Heart right ventricle (tissue), 16 donors: Measurements from ENCODE around the gene BRD4. TPM values are rescaled to one million over a fixed set of nuclear protein-coding genes. Genes with fewer than 3 reads are reported as not detected.
A peak's percentile ranks its signal among the peaks of the same experiment; 100 is the strongest.

ENCODE experiments used
- ATAC-seq, 8 donors: fragments of 200-7000 bp; cut with Tn5 transposase; one replicate each; pipeline ENCODE4 v1.9.1; 2020; ENCODE audit warnings: mild to moderate bottlenecking in 8 of 8, moderate library complexity in 8 of 8, moderate number of reproducible peaks in 1 of 8
- DNase-seq, 2 donors: peaks; one replicate each; pipeline ENCODE4 v3.0.0-alpha.2; 2020
- H3K27ac ChIP-seq, 10 donors: fragments of 200-600 bp; sonication (generic) in 2 of 10; one replicate each; pipeline versions ENCODE4 v1.5.0 to v1.8.0; 2020 to 2022; ENCODE audit warnings: mild to moderate bottlenecking in 3 of 10
- H3K27me3 ChIP-seq, 7 donors: fragments of 200-600 bp; one replicate each; pipeline ENCODE4 v1.8.0; 2021 to 2022; ENCODE audit warnings: mild to moderate bottlenecking in 2 of 7
- H3K36me3 ChIP-seq, 9 donors: fragments of 200-600 bp; sonication (generic) in 1 of 9; one replicate each; pipeline versions ENCODE4 v1.5.0 to v1.8.0; 2020 to 2022; ENCODE audit warnings: mild to moderate bottlenecking in 2 of 9
- H3K4me1 ChIP-seq, 9 donors: fragments of 200-600 bp; sonication (generic) in 1 of 9; one replicate each; pipeline versions ENCODE4 v1.5.0 to v1.8.0; 2020 to 2022; ENCODE audit warnings: mild to moderate bottlenecking in 4 of 9
- H3K4me3 ChIP-seq, 10 donors: fragments of 200-600 bp; sonication (generic) in 2 of 10; one replicate each; pipeline versions ENCODE4 v1.5.0 to v1.8.0; 2020 to 2022; ENCODE audit warnings: mild to moderate bottlenecking in 7 of 10, moderate library complexity in 2 of 10
- H3K9me3 ChIP-seq, 11 donors: fragments of 200-600 bp in 10 of 11; sonication (generic) in 2 of 11; one replicate each; pipeline versions ENCODE4 v1.5.0 to v1.8.0; 2013 to 2022; ENCODE audit warnings: mild to moderate bottlenecking in 2 of 11, control low read depth in 1 of 11, moderate library complexity in 1 of 11
- WGBS, 2 donors: extraction: QIAGEN DNeasy Blood & Tissue Kit; methylation state at CpG; one replicate each; pipeline ENCODE4 v1.1.7; 2013; ENCODE audit warnings: inconsistent platforms in 1 of 2; 5-methylcytosine and 5-hydroxymethylcytosine counted together
- intact Hi-C, 10 donors: fragments of 100-400 bp; cut with DNase I; formaldehyde crosslinking; loops; one replicate each; pipeline versions ENCODE4 v1.11.1 to v1.14.2; 2022
- polyA plus RNA-seq, 2 donors: library from polyadenylated mRNA; stranded (reverse); fragments of 200-250 nt; gene quantifications; one replicate each; pipeline ENCODE4 v1.2.3, GENCODE V29; 2013
- total RNA-seq, 10 donors: library from RNA; stranded (reverse); fragmentation: NEBNext Ultra II Directional in 3 of 10; extraction: Animal tissue kit (Norgen Biotek cat#: 25700) in 3 of 10; gene quantifications; one replicate each; pipeline versions ENCODE4 v1.2.1 to v1.2.4, GENCODE V29; 2021 to 2023
- TF ChIP-seq, protein P1 (sequence below), 9 donors: fragments of 200-600 bp; sonication (generic) in 2 of 9; IDR thresholded peaks; one replicate each; pipeline versions ENCODE4 v1.5.0 to v1.8.0; 2021 to 2022; ENCODE audit warnings: antibody characterized with exemption in 9 of 9, mild to moderate bottlenecking in 5 of 9, moderate library complexity in 1 of 9
- donor health status: Arrhythmogenic right ventricular cardiomyopathy.
- donor health status: ischemic (EF 13 %, LVEDD 7.1; RV severe dilation, severe dysfunction).
- donor health status: healthy with polysubstance abuse.
- donor health status: DM: no; HTN: yes; CAD: no.
- donor health status: DM: no; HTN: no; CAD: no.
- donor health status: ischemic (EF 25% LVEDD 6.9; RV normal size, moderate dysfunction).
- donor health status: ischemic (EF 25% LVEDD 5.7; RV mildly dilated, moderate dysfunction).
- donor health status: healthy.
- donor health status: DM: yes; HTN: yes; CAD: no.
- donor health status: Ischemic cardiomyopathy.
- donor health status: ischemic (EF 35%, LVEDD 5.7; RV mildly dilated, moderate dysfunction).
- donor health status: nonischemic (EF 11% LVEDD 7.7; RV severe dilation, severe dysfunction).
- donor health status: DM: yes; HTN: yes; CAD: no.
- donor health status: PGD.
- donor health status: ischemic (EF 29% LVEDD 5.4; RV normal size, mild dysfunction).
- donor health status: nonischemic (EF 23%, LVEDD 6.1; RV moderate dilation, normal function).

Gene BRD4
- total and polyA plus RNA-seq, 12 donors: 31.2 to 85.1 (median 53.6) TPM

DNA sequence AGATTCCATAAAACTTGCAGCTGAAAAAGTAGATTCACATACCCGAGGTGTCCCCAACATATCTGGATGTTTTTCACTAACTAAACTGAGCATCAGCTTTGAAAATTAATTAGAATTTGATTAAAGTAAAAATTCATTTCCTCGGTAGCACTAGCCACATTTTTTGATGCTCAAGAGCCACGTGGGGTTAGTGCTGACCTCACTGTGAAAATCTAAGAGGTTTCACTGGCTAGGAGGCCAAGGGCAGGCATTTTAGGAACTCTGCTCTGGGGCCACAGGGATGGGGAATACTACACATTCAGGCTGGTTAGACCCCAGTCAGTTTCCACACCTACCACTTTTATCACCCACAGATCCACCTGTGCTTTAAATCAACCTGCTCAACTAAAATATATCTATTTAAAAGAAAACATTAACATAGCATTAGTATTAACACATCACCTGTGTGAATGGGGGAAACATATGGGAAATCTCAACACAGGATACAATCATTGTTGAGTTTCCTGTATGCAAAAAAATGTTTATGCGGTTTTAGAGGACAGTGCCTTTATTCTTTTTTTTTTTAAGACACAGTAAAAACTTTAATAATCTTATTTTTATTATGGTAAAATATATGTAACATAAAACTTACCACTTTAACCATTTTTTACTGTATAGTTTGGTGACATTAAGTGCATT lies 45.5 kb downstream of the BRD4 start:
- H3K27me3 ChIP-seq: no peaks in the 10 kb centered on the region
- H3K9me3 ChIP-seq: no peaks in the 10 kb centered on the region
- intact Hi-C loops: no loop called here
- H3K27ac ChIP-seq: no peak overlapping the region
- peaks cover 45 to 100% (median 100%) of the 10 kb centered on the region in 9 donors for H3K4me1 ChIP-seq
- WGBS, 2 donors: 30 to 44% methylated on average over 4 of the region's 4 CpGs
- ATAC-seq (no peak), DNase-seq (no peak)
- no peak overlapping the region for H3K4me3 ChIP-seq
- TF ChIP-seq, protein P1, sequence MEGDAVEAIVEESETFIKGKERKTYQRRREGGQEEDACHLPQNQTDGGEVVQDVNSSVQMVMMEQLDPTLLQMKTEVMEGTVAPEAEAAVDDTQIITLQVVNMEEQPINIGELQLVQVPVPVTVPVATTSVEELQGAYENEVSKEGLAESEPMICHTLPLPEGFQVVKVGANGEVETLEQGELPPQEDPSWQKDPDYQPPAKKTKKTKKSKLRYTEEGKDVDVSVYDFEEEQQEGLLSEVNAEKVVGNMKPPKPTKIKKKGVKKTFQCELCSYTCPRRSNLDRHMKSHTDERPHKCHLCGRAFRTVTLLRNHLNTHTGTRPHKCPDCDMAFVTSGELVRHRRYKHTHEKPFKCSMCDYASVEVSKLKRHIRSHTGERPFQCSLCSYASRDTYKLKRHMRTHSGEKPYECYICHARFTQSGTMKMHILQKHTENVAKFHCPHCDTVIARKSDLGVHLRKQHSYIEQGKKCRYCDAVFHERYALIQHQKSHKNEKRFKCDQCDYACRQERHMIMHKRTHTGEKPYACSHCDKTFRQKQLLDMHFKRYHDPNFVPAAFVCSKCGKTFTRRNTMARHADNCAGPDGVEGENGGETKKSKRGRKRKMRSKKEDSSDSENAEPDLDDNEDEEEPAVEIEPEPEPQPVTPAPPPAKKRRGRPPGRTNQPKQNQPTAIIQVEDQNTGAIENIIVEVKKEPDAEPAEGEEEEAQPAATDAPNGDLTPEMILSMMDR (IDR thresholded peaks at IDR 0.05): no peak
- no peaks in the 10 kb centered on the region for H3K36me3 ChIP-seq

DNA sequence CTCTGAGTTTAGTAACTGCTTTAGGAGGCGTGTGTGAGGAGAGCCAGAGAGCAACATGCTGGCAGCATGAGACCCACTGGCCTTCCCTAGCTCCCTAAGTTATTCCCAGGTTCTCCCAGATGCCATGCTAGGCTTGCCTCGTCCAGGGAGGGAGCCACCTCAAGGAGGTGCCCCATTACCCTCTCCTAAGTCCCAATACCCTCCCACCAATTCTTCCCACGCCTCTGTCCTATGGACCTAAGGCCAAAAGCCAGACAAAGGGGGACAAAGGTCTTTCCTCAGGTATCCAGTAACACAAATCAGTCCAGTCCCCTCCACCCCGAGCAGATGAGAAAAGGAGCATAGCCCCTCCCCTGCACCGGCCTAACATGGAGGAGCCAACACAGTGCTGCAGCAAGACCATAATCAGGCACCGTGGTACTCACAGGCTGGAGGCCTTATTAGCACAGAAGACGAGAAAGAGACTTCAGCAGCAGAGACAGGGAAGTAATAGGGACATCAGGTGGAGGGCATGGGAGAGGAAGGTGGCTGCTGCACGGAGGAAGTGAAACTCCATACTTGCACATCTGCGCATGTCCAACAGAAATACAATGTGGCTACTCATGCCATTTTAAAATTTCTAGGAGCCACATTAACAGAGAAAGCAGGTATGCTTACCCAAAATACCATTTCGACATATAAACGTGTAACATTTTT lies 46.3 kb downstream of the BRD4 start:
- ATAC-seq (no peak), DNase-seq (no peak)
- Histone ChIP-seq H3K4me1 (peaks cover 52 to 100% (median 100%) of the 10 kb centered on the region in 9 donors), H3K9me3 (no peaks in the 10 kb centered on the region), H3K27me3 (no peaks in the 10 kb centered on the region), H3K36me3 (no peaks in the 10 kb centered on the region), H3K4me3 (no peak overlapping the region), H3K27ac (no peak overlapping the region)
- TF ChIP-seq, protein P1 (IDR thresholded peaks at IDR 0.05): no peak
- intact Hi-C loops: no loop called here
- 64 to 69% methylated on average over 11 of the region's 11 CpGs for WGBS, 2 donors

DNA sequence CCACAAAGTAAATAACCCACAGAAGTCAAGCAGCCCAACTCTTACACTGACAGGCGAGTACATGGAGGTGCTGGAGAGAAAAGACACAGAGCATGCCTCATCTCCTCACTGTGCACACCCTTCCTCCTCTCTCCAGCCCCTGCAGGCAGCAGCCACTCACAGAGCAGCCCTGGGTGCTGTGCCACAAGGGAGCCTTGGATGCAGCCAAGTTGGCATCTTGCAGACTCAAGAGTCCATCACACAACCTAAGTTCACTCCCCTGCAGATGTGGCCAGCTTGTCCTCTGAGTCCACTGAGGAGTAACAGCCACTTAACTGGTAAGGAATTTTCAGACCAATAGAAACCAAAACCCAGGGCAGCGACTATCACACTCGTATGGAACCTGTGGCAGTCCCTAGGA lies 47.4 kb downstream of the BRD4 start:
- WGBS, 2 donors: 76 to 81% methylated on average over 3 of the region's 3 CpGs
- Histone ChIP-seq H3K27ac (peak overlapping the region in 2 of 10 donors; percentile 12 to 14), H3K4me1 (peaks cover 60 to 100% (median 100%) of the 10 kb centered on the region in 9 donors), H3K4me3 (no peak overlapping the region), H3K9me3 (no peaks in the 10 kb centered on the region), H3K27me3 (no peaks in the 10 kb centered on the region), H3K36me3 (no peaks in the 10 kb centered on the region)
- DNase-seq: no peak
- intact Hi-C loops: loop anchor here in 3 of 10 donors (5.0 kb wide), 3 partner anchors 37 to 47 kb away; partner anchors contain the start of gene BRD4 (in 1 of the 3)
- TF ChIP-seq, protein P1 (IDR thresholded peaks at IDR 0.05): no peak
- no peak for ATAC-seq

DNA sequence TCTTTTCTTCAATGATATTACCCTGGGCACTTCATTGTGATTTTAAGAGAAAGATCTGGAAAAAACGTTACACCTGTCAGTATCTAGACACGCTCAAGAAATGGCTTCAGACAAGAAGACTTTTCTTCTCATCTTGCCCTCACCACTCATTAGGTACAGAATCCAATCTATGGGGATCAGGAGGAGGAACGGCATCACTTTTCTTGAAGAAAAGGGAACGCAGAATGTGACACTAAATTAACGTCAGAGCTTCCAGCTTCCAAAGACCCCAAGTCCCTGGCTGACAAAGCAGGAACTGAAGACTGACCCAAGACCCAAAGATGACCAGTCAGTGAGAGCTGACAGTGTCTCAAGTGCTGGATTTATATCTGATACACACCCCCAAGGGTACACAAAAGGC lies 48.2 kb downstream of the BRD4 start:
- WGBS, 2 donors: 88 to 90% methylated on average over 5 of the region's 5 CpGs
- H3K36me3 ChIP-seq: no peaks in the 10 kb centered on the region
- peak overlapping the region in 3 of 10 donors; percentile 7 to 38 (median 14) for H3K27ac ChIP-seq
- DNase-seq (no peak), ATAC-seq (no peak)
- intact Hi-C loops: loop anchor here in 3 of 10 donors (5.0 kb wide), 3 partner anchors 38 to 48 kb away; partner anchors contain the start of gene BRD4 (in 1 of the 3)
- H3K27me3 ChIP-seq: no peaks in the 10 kb centered on the region
- TF ChIP-seq, protein P1 (IDR thresholded peaks at IDR 0.05): no peak
- H3K4me3 ChIP-seq: no peak overlapping the region
- peaks cover 67 to 100% (median 100%) of the 10 kb centered on the region in 9 donors for H3K4me1 ChIP-seq
- H3K9me3 ChIP-seq: no peaks in the 10 kb centered on the region
